IMR-90 (cell line): Measurements from ENCODE around the gene EXOC6. TPM values are rescaled to one million over a fixed set of nuclear protein-coding genes. Genes with fewer than 3 reads are reported as not detected.

ENCODE experiments used
- ATAC-seq: fragments of 200-7000 bp; cut with Tn5 transposase; 2 replicates; pipeline ENCODE4 v1.9.1; 2020; ENCODE audit warnings: low read depth, mild to moderate bottlenecking, moderate library complexity
- BruUV-seq: library from RNA; stranded (reverse); fragments of 400-500 nt; replicated peaks from 2 replicates; lab custom pipeline; 2021; lab: Mats Ljungman, UMichigan
- CTCF ChIA-PET: fragments of 300-600 bp; formaldehyde crosslinking; extraction: SDS; loops from one replicate; lab custom pipeline; 2021; ENCODE audit warnings: antibody characterized with exemption; lab: Yijun Ruan, JAX
- POLR2A ChIA-PET: fragments of 300-600 bp; sonication (Branson Sonifier 250); formaldehyde crosslinking; loops from one replicate; lab custom pipeline; 2022; ENCODE audit warnings: antibody characterized with exemption; ENCODE audit not compliant: unreplicated experiment; lab: Charles Lee
- DNase-seq: peaks from one replicate; pipeline ENCODE4 v3.0.0; 2013
- H2AFZ ChIP-seq: replicated peaks from 2 replicates; pipeline ENCODE3; 2013; ENCODE audit warnings: low read length, mild to moderate bottlenecking; ENCODE audit not compliant: poor library complexity
- H2AK5ac ChIP-seq: 2 replicates; pipeline ENCODE4 v1.6.1; 2013; ENCODE audit warnings: low read depth, low read length, inconsistent platforms
- H2AK9ac ChIP-seq: replicated peaks from 2 replicates; pipeline ENCODE3; 2013; ENCODE audit warnings: mild to moderate bottlenecking, low read depth, low read length, moderate library complexity; ENCODE audit not compliant: poor library complexity
- H2BK120ac ChIP-seq: 2 replicates; pipeline ENCODE4 v1.6.1; 2013; ENCODE audit warnings: low read depth, low read length, inconsistent platforms
- H2BK15ac ChIP-seq: 3 replicates; pipeline ENCODE4 v1.6.1; 2013; ENCODE audit warnings: low read depth, low read length, inconsistent platforms
- H2BK20ac ChIP-seq: 2 replicates; pipeline ENCODE4 v1.6.1; 2013; ENCODE audit warnings: low read depth, mild to moderate bottlenecking, inconsistent platforms, low read length, moderate library complexity
- H2BK5ac ChIP-seq: 2 replicates; pipeline ENCODE4 v1.6.1; 2013; ENCODE audit warnings: mild to moderate bottlenecking, low read depth, low read length, inconsistent platforms; ENCODE audit not compliant: poor library complexity, severe bottlenecking
- H3K14ac ChIP-seq: replicated peaks from 2 replicates; pipeline ENCODE4 v1.6.1; 2013; ENCODE audit warnings: low read depth, low read length, inconsistent platforms
- H3K18ac ChIP-seq: 2 replicates; pipeline ENCODE4 v1.6.1; 2013; ENCODE audit warnings: low read depth, low read length, control low read depth
- H3K23ac ChIP-seq: 2 replicates; pipeline ENCODE4 v1.6.1; 2013; ENCODE audit warnings: low read depth, low read length, inconsistent platforms
- H3K27ac ChIP-seq: 2 replicates; pipeline ENCODE4 v1.5.1; 2013; ENCODE audit warnings: mild to moderate bottlenecking, control low read depth, low read length; ENCODE audit not compliant: insufficient read depth
- H3K27me3 ChIP-seq: 2 replicates; pipeline ENCODE4 v1.6.1; 2013; ENCODE audit warnings: low read length; ENCODE audit not compliant: control insufficient read depth, insufficient read depth
- H3K36me3 ChIP-seq: 2 replicates; pipeline ENCODE4 v1.6.1; 2013; ENCODE audit warnings: low read length, mixed read lengths; ENCODE audit not compliant: control insufficient read depth, insufficient read depth
- H3K4ac ChIP-seq: 2 replicates; pipeline ENCODE4 v1.6.1; 2013; ENCODE audit warnings: low read depth, low read length, inconsistent platforms
- H3K4me1 ChIP-seq: 2 replicates; pipeline ENCODE4 v1.6.1; 2013; ENCODE audit warnings: low read length, mixed read lengths; ENCODE audit not compliant: control insufficient read depth, insufficient read depth
- H3K4me2 ChIP-seq: 2 replicates; pipeline ENCODE4 v1.6.1; 2013; ENCODE audit warnings: low read depth, mild to moderate bottlenecking, control low read depth, low read length, moderate library complexity
- H3K4me3 ChIP-seq: 2 replicates; pipeline ENCODE4 v1.5.1; 2013; ENCODE audit warnings: low read depth, mild to moderate bottlenecking, control low read depth, low read length, moderate library complexity; ENCODE audit not compliant: insufficient read depth
- H3K56ac ChIP-seq: 2 replicates; pipeline ENCODE4 v1.6.1; 2013; ENCODE audit warnings: low read length, inconsistent platforms; ENCODE audit not compliant: insufficient read depth; ENCODE audit errors: extremely low read depth
- H3K79me1 ChIP-seq, 2 experiments: 2 replicates each; pipeline ENCODE4 v1.6.1; 2013; ENCODE audit warnings: low read length in 2 of 2, inconsistent platforms in 1 of 2, low read depth in 1 of 2
- H3K9ac ChIP-seq: 2 replicates; pipeline ENCODE4 v1.6.1; 2013; ENCODE audit warnings: low read depth, low read length, control low read depth
- H3K9me1 ChIP-seq: 2 replicates; pipeline ENCODE4 v1.6.1; 2013; ENCODE audit warnings: low read length, inconsistent platforms; ENCODE audit not compliant: insufficient read depth
- H3K9me3 ChIP-seq: 2 replicates; pipeline ENCODE4 v1.6.1; 2013; ENCODE audit warnings: low read length; ENCODE audit not compliant: control insufficient read depth, insufficient read depth
- H4K20me1 ChIP-seq: 2 replicates; pipeline ENCODE4 v1.6.1; 2013; ENCODE audit warnings: low read length, inconsistent platforms; ENCODE audit not compliant: insufficient read depth
- H4K5ac ChIP-seq: 2 replicates; pipeline ENCODE4 v1.6.1; 2013; ENCODE audit warnings: mild to moderate bottlenecking, low read depth, low read length, control low read depth
- H4K8ac ChIP-seq, 2 experiments: 2 replicates each; pipeline ENCODE4 v1.6.1; 2013; ENCODE audit warnings: low read depth in 2 of 2, low read length in 2 of 2, control low read depth in 1 of 2, inconsistent platforms in 1 of 2
- H4K91ac ChIP-seq: 2 replicates; pipeline ENCODE4 v1.6.1; 2013; ENCODE audit warnings: low read depth, low read length, inconsistent platforms; ENCODE audit not compliant: insufficient read depth
- BHLHE40 ChIP-seq: fragments of 150-350 bp; IDR thresholded peaks from 2 replicates; pipeline ENCODE4 v1.6.1; 2016; ENCODE audit warnings: mild to moderate bottlenecking, low read depth, low read length
- CEBPB ChIP-seq: IDR thresholded peaks from 2 replicates; pipeline ENCODE4 v1.6.1; 2012; ENCODE audit warnings: low read depth, low read length, improper control_type of control experiment
- CHD1 ChIP-seq: IDR thresholded peaks from 2 replicates; pipeline ENCODE4 v1.6.1; 2012; ENCODE audit warnings: low read depth, low read length, improper control_type of control experiment
- CTCF ChIP-seq: conservative IDR thresholded peaks from 2 replicates; pipeline ENCODE4 v1.5.1; 2012; ENCODE audit warnings: mild to moderate bottlenecking, low read depth, low read length, improper control_type of control experiment
- FOS ChIP-seq: fragments of 150-350 bp; IDR thresholded peaks from 2 replicates; pipeline ENCODE4 v1.6.1; 2016; ENCODE audit warnings: low read depth, low read length
- MAZ ChIP-seq: IDR thresholded peaks from 2 replicates; pipeline ENCODE4 v1.6.1; 2012; ENCODE audit warnings: low read depth, mild to moderate bottlenecking, low read length, improper control_type of control experiment, moderate library complexity, borderline replicate concordance
- MXI1 ChIP-seq: IDR thresholded peaks from 2 replicates; pipeline ENCODE4 v1.6.1; 2012; ENCODE audit warnings: low read depth, mild to moderate bottlenecking, low read length, moderate library complexity, borderline replicate concordance
- NFE2L2 ChIP-seq: fragments of 150-350 bp; IDR thresholded peaks from 2 replicates; pipeline ENCODE4 v1.6.1; 2016; ENCODE audit warnings: low read depth, mild to moderate bottlenecking, low read length
- POLR2A ChIP-seq: IDR thresholded peaks from 2 replicates; pipeline ENCODE4 v1.6.1; 2012; ENCODE audit warnings: mild to moderate bottlenecking, low read depth, low read length
- RAD21 ChIP-seq: IDR thresholded peaks from 2 replicates; pipeline ENCODE4 v1.6.1; 2012; ENCODE audit warnings: low read length, improper control_type of control experiment
- RCOR1 ChIP-seq: IDR thresholded peaks from 2 replicates; pipeline ENCODE4 v1.6.1; 2012; ENCODE audit warnings: mild to moderate bottlenecking, low read length, improper control_type of control experiment; ENCODE audit not compliant: insufficient replicate concordance
- RFX5 ChIP-seq: IDR thresholded peaks from 2 replicates; pipeline ENCODE4 v1.8.0; 2012; ENCODE audit warnings: low read depth, mild to moderate bottlenecking, low read length, moderate library complexity
- SMC3 ChIP-seq: fragments of 150-350 bp; IDR thresholded peaks from 2 replicates; pipeline ENCODE4 v1.6.1; 2016; ENCODE audit warnings: low read depth, mild to moderate bottlenecking, antibody characterized with exemption, low read length, moderate library complexity
- WGBS, 2 experiments: methylation state at CpG; one replicate each; pipeline versions ENCODE4 v1.1.5 to v1.1.7; 2013; ENCODE audit warnings: missing lambda C conversion rate in 2 of 2; ENCODE audit not compliant: insufficient read length in 1 of 2; ENCODE audit errors: extremely low coverage in 2 of 2; 5-methylcytosine and 5-hydroxymethylcytosine counted together
- dilution Hi-C: fragments of 300-500 bp; cut with HindIII; formaldehyde crosslinking; loops from one replicate; pipeline ENCODE4 v1.14.3; 2018; ENCODE audit warnings: low sequenced_read_pairs; ENCODE audit not compliant: unreplicated experiment
- in situ Hi-C: fragments of 300-500 bp; cut with MboI; formaldehyde crosslinking; loops from 3 replicates; pipeline ENCODE4 v1.14.3; 2019; ENCODE audit warnings: low sequenced_read_pairs, inconsistent platforms, mixed read lengths
- intact Hi-C: fragments of 100-400 bp; cut with micrococcal nuclease; formaldehyde crosslinking; loops from 2 replicates; pipeline ENCODE4 v1.10.0; 2022
- polyA plus RNA-seq, 3 experiments: library from polyadenylated mRNA; depleted of rRNA; stranded (reverse); fragments of >200 nt; gene quantifications; 2 replicates each; pipeline ENCODE4 v1.2.3, GENCODE V29; 2012; ENCODE audit warnings: low replicate concordance in 1 of 3
- total RNA-seq: library from RNA; depleted of rRNA; stranded (reverse); fragments of >200 nt; gene quantifications from 2 replicates; pipeline ENCODE4 v1.2.3, GENCODE V29; 2012
- TF ChIP-seq, protein P1 (sequence below): fragments of 150-350 bp; IDR thresholded peaks from 2 replicates; pipeline ENCODE4 v1.6.1; 2016; ENCODE audit warnings: low read depth, mild to moderate bottlenecking, low read length, moderate library complexity, borderline replicate concordance

Gene EXOC6
- total and polyA plus RNA-seq, 2 of the 4 experiments (the other 2 are of a cell fraction), result 4.5 to 11.5 TPM

GRCh38 chr10:92961638-92962037 is 113.3 kb downstream of the EXOC6 start:
- Histone ChIP-seq H3K4me1 (peaks cover 3% of the 10 kb centered on the region), H4K5ac (no peak overlapping the region), H3K27ac (no peak overlapping the region), H3K14ac (no peak overlapping the region), H3K4me3 (no peak overlapping the region), H2BK15ac (no peak overlapping the region), H4K91ac (no peak overlapping the region), H3K9ac (no peak overlapping the region), H2BK120ac (no peak overlapping the region), H3K56ac (no peak overlapping the region), H3K4ac (no peak overlapping the region), H3K9me1 (no peaks in the 10 kb centered on the region), H2AK9ac (no peak overlapping the region), H3K18ac (no peak overlapping the region), H2AFZ (no peak overlapping the region), H3K36me3 (no peaks in the 10 kb centered on the region), H4K20me1 (no peaks in the 10 kb centered on the region), H3K4me2 (no peak overlapping the region), H3K79me1 (no peaks in the 10 kb centered on the region), H4K8ac (no peak overlapping the region), H3K27me3 (no peaks in the 10 kb centered on the region), H3K23ac (no peak overlapping the region), H2AK5ac (no peak overlapping the region), H2BK5ac (no peak overlapping the region), H3K9me3 (no peaks in the 10 kb centered on the region), H2BK20ac (no peak overlapping the region)
- no peak for TF ChIP-seq CEBPB
- TF ChIP-seq, protein P1, sequence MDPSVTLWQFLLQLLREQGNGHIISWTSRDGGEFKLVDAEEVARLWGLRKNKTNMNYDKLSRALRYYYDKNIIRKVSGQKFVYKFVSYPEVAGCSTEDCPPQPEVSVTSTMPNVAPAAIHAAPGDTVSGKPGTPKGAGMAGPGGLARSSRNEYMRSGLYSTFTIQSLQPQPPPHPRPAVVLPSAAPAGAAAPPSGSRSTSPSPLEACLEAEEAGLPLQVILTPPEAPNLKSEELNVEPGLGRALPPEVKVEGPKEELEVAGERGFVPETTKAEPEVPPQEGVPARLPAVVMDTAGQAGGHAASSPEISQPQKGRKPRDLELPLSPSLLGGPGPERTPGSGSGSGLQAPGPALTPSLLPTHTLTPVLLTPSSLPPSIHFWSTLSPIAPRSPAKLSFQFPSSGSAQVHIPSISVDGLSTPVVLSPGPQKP, result no peak
- no peak for TF ChIP-seq RCOR1
- TF ChIP-seq RFX5, result no peak
- TF ChIP-seq FOS, result no peak
- TF ChIP-seq CHD1, result no peak
- no peak for TF ChIP-seq BHLHE40
- TF ChIP-seq SMC3, result no peak
- TF ChIP-seq MXI1, result no peak
- no peak for TF ChIP-seq POLR2A
- TF ChIP-seq RAD21, result no peak
- TF ChIP-seq NFE2L2, result no peak
- TF ChIP-seq MAZ, result no peak
- TF ChIP-seq CTCF, result no peak
- ChIA-PET POLR2A (no interaction called here), CTCF (interaction anchor here (0.7 kb wide), 1 partner anchor 17 kb away, joined by 3 read pairs; no protein-coding TSS in a partner anchor)
- in situ Hi-C loops, result no loop called here
- ATAC-seq (no peak), DNase-seq (no peak)
- no TSS peak for BruUV-seq
- WGBS, 2 experiments, result no CpG with 5 or more reads among the region's 2 CpGs
- intact Hi-C loops, result no loop called here
- dilution Hi-C loops, result no loop called here
